ENCODE results near the gene TCAF1.

Gene TCAF1

DNA sequence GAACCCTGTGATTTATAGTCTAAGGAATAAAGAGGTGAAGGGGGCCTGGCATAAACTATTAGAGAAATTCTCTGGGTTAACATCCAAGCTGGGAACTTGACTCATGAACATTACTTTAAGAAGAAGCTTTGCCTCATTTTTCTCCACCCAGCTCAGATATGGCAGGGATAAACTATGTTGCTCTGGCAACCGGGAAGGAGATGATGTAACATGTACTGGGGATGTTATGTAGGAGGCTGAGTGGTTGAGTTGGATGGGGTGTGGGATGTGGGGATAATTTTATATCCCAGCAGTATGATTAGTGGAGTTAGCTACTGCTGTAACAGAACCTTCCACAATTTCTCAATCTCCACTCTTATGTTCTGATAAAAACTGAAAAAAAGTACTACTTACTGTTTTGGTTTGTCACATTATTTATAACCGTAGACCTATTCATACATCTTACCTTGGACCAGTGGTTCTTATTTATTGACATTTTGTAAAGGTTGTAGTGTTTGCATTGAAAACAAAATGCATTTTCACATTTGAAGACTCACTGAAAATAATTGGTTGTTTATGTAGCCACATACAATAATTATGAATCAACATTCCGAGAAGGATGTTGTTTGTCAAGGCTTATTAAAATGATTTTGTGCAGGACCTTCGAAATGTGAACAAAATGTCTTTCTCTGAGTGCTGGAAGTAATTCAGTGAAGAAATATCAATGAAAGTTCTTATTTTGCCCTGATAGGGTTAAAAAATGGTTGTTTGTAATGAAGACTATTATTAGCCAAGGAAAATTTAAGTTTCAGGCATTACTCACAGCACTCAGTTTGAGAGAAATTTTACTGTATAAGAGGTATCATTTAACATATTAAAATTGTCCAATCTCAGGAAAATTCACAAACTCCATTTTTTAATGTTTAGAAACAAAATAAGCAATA is 34.4 kb upstream of the TCAF1 start:
- H3K4me3 ChIP-seq (ENCODE audit: low read depth, low read length) = no peak overlapping the region
- TF ChIP-seq, protein P1, sequence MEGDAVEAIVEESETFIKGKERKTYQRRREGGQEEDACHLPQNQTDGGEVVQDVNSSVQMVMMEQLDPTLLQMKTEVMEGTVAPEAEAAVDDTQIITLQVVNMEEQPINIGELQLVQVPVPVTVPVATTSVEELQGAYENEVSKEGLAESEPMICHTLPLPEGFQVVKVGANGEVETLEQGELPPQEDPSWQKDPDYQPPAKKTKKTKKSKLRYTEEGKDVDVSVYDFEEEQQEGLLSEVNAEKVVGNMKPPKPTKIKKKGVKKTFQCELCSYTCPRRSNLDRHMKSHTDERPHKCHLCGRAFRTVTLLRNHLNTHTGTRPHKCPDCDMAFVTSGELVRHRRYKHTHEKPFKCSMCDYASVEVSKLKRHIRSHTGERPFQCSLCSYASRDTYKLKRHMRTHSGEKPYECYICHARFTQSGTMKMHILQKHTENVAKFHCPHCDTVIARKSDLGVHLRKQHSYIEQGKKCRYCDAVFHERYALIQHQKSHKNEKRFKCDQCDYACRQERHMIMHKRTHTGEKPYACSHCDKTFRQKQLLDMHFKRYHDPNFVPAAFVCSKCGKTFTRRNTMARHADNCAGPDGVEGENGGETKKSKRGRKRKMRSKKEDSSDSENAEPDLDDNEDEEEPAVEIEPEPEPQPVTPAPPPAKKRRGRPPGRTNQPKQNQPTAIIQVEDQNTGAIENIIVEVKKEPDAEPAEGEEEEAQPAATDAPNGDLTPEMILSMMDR (IDR thresholded peaks at IDR 0.05; ENCODE audit: borderline replicate concordance, insufficient read depth, low read depth, low read length) = no peak

DNA sequence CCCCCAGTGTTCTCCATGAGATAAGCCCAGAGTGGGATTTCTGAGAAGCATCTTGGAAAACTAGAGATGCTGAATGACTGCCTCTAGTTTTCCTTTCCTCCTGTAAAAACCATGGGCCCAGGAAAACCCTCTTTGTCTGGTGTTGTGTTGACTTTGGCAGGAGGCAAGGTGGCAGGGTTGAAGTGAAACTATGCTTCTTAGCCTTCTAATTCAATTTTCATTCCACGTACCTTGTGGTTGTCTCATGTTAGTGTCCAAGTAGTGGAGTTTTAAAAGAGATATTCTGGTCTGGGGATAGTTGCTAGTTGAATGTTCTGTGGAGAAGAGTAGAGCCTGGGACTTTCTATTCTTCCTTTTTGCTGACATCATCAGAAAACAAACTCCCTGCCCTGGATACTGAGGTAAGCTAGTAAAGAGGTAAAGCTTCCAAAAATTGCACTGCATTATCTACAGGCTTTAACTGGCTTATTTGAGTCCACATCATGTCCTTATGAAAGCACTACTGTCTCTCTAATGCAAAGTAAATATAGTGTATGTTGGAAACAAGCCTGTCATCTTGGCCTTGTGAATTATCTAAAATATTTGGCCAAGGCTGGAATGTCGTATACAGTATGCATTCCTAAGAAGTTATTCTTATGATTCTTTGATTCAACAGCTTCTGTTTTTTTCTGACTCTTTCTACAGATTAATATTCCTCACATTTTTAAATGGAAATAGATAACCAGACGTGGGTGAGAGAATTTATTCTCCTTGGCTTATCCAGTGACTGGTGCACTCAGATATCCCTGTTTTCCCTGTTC is 32.8 kb upstream of the TCAF1 start, which contains the start of gene OR2F2:
Gene OR2F2, plus strand, starts transcription at position 708 of the 800 bp plus-strand sequence. Its CDS starts 0 bp downstream, at position 708.
- TF ChIP-seq, protein P1 (IDR thresholded peaks at IDR 0.05; ENCODE audit: borderline replicate concordance, insufficient read depth, low read depth, low read length) = no peak
- no peak within 1 kb of the TSS for H3K4me3 ChIP-seq (ENCODE audit: low read depth, low read length)

DNA sequence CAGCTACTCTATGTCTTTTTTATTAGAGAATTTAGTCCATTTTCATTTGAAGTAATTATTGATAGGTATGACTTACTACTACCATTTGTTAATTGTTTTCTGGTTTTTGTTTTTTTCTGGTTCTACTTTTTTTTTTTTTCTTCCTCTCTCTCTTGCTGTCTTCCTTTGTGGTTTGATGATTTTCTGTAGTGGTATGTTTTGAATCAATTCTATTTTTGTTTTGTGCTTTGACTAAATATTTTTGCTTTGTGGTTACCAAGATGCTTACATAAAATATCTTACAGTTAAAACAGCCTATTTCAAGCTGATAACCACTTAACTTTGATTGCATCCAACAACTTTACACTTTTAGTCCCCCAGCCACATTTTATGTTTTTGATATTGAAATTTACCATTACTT is 29.8 kb upstream of the TCAF1 start:
- no peak overlapping the region for H3K4me3 ChIP-seq (ENCODE audit: low read depth, low read length)
- TF ChIP-seq, protein P1 (IDR thresholded peaks at IDR 0.05; ENCODE audit: borderline replicate concordance, insufficient read depth, low read depth, low read length) = no peak

DNA sequence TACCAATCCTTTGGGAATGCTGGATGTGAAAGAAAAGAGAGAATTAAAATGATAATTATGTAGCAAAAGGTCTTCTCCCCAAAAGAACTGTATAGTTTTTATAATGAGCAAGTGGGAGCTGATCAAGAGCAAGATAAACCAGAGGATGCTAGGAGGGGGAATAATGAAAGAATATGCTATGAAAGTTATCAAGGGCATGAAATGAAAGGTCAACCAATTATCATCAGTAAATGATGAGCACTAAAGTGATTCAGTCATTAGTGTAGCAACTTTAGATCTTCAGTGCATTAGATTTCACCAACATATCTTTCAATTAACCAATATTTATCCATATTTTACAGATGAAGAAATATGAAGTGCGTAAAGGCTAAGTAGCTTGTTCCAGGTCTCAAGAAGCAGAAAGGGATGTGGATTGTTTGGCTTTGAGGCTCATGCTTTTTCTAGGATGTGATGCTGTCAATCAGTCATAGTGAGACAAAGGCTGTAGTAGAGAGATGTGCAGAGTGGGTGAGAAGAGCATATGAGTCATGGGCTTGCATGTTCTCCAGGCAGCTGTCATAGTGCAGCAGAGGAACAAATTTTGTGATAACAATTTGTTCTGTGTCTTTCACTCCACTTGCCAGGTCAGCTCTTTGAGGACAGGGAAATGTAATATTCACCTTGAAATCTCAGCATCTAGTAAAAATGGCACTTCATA is 27.4 kb upstream of the TCAF1 start:
- no peak overlapping the region for H3K4me3 ChIP-seq (ENCODE audit: low read depth, low read length)
- TF ChIP-seq, protein P1 (IDR thresholded peaks at IDR 0.05; ENCODE audit: borderline replicate concordance, insufficient read depth, low read depth, low read length) = no peak

DNA sequence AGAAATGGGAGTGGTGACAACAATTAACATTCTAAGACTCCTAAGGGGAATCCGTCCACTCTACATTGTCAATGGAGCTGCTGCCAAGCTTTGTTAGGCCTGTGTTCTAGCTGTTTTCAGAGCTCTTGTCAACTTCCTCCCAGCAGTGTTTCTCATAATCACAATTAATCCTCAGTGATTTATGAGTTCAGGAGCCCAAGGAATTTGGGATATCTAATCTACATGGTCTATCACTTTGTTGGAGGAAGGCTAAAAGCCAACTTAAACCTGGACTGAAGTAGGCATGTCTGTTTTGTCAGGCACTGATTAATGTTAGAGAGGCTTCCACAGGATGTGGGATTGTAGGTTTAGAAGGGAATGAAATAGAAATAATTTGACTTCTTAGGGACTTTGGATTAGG is 22.9 kb upstream of the TCAF1 start:
- TF ChIP-seq, protein P1 (IDR thresholded peaks at IDR 0.05; ENCODE audit: borderline replicate concordance, insufficient read depth, low read depth, low read length) = no peak
- H3K4me3 ChIP-seq (ENCODE audit: low read depth, low read length) = no peak overlapping the region

DNA sequence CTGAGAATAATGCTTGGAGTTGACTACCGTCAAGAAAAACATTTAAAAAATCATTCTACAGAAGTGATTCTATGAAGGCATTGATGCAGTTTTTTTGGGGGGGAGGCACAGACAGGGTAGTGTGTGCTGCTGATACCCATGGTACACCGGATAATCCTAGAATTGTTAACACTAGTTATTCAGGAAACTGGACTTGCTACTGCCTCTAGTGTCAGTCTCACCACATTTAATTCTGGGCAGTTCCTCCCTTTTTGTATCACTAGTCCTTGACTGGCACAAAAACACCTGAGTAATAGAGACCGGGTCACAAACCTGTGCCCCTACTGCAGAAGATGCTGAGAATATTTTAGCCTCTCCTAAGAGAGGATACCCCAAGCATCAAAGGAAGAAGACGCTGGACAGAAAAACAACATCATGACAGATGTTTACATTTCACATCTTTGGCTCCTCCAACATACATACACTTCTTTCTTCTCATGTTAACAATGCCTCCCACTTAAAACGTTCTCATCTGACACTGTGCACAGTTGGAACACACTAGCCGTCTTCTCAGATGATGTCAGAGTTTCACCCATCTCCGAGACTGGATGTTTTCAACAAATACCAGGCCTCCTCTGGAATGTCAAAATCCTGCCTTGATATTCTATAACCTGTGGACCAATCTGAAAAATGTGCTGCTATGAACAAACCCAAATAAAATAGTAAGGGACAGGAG is 13.1 kb upstream of the TCAF1 start:
- H3K4me3 ChIP-seq (ENCODE audit: low read depth, low read length) = no peak overlapping the region
- TF ChIP-seq, protein P1 (IDR thresholded peaks at IDR 0.05; ENCODE audit: borderline replicate concordance, insufficient read depth, low read depth, low read length) = no peak
